Upper lobe of right lung (tissue), 1 donor: ENCODE results near the gene TUBGCP3. TPM values are rescaled to one million over a fixed set of nuclear protein-coding genes. Genes with fewer than 3 reads are reported as not detected.

ENCODE experiments used
- ATAC-seq: fragments of 200-7000 bp; cut with Tn5 transposase; one replicate; pipeline ENCODE4 v1.9.1; 2020; ENCODE audit warnings: mild to moderate bottlenecking, moderate library complexity
- DNase-seq: peaks from one replicate; pipeline ENCODE4 v3.0.0-alpha.2; 2020
- H3K27ac ChIP-seq: fragments of 200-600 bp; one replicate; pipeline ENCODE4 v1.8.0; 2022
- H3K27me3 ChIP-seq: fragments of 200-600 bp; one replicate; pipeline ENCODE4 v1.8.0; 2022; ENCODE audit warnings: mild to moderate bottlenecking
- H3K36me3 ChIP-seq: fragments of 200-600 bp; one replicate; pipeline ENCODE4 v1.8.0; 2022
- H3K4me1 ChIP-seq: fragments of 200-600 bp; one replicate; pipeline ENCODE4 v1.8.0; 2022
- H3K4me3 ChIP-seq: fragments of 200-600 bp; one replicate; pipeline ENCODE4 v1.8.0; 2022; ENCODE audit warnings: mild to moderate bottlenecking
- H3K9me3 ChIP-seq: fragments of 200-600 bp; one replicate; pipeline ENCODE4 v1.8.0; 2022
- intact Hi-C: fragments of 100-400 bp; cut with DNase I; formaldehyde crosslinking; loops from one replicate; pipeline ENCODE4 v1.11.0; 2022
- total RNA-seq: library from RNA; stranded (reverse); fragmentation: NEBNext Ultra II Directional; extraction: Animal tissue kit (Norgen Biotek cat#: 25700); gene quantifications from one replicate; pipeline ENCODE4 v1.2.1, GENCODE V29; 2021
- TF ChIP-seq, protein P1 (sequence below): fragments of 200-600 bp; IDR thresholded peaks from one replicate; pipeline ENCODE4 v1.8.0; 2022; ENCODE audit warnings: antibody characterized with exemption
- donor health status: DM: no; HTN: yes; CAD: no; lungs with severe emphysema.

TUBGCP3 gene
- total RNA-seq, 1 donor from 2014 or later, result 33.9 TPM

DNA sequence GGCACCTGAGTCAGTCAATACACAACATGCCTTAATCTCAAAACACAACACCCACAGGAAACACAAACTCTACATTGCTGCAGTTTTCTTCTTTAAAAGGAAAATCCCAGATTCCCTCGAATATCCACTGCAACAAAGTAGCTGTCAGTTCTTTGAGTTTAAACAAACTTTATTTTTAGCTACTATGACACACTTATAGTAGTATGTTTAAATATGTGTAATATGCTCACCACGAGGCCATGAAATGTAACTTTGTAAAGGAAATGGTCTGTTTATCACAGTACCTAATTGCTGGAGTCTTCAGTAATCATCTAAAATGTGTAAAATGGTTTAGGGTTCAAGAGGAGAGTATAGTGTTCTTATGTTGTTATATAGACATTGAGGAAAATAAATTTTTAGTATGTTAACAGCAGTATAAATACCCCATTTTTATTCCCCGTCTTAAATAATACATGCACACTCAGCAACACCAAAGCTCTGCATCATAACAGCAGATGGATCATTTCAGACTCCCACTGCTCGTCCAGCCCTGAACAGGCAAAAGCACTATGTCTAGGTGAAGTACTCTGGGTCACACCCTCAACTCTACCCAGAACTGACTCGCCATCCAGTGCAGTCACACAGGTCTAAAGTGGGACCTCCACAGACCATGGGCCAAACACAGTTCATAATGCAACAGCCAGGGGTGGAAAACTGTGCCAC, 20.6 kb downstream of the TUBGCP3 start:
- H3K4me3 ChIP-seq, result no peak overlapping the region
- no peaks in the 10 kb centered on the region for H3K27me3 ChIP-seq
- DNase-seq (no peak), ATAC-seq (no peak)
- intact Hi-C loops, result no loop called here
- H3K27ac ChIP-seq, result no peak overlapping the region
- no peaks in the 10 kb centered on the region for H3K9me3 ChIP-seq
- H3K4me1 ChIP-seq, result peaks cover 4% of the 10 kb centered on the region
- TF ChIP-seq, protein P1, sequence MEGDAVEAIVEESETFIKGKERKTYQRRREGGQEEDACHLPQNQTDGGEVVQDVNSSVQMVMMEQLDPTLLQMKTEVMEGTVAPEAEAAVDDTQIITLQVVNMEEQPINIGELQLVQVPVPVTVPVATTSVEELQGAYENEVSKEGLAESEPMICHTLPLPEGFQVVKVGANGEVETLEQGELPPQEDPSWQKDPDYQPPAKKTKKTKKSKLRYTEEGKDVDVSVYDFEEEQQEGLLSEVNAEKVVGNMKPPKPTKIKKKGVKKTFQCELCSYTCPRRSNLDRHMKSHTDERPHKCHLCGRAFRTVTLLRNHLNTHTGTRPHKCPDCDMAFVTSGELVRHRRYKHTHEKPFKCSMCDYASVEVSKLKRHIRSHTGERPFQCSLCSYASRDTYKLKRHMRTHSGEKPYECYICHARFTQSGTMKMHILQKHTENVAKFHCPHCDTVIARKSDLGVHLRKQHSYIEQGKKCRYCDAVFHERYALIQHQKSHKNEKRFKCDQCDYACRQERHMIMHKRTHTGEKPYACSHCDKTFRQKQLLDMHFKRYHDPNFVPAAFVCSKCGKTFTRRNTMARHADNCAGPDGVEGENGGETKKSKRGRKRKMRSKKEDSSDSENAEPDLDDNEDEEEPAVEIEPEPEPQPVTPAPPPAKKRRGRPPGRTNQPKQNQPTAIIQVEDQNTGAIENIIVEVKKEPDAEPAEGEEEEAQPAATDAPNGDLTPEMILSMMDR, result no peak
- peaks cover 52% of the 10 kb centered on the region for H3K36me3 ChIP-seq

- no peaks in the 10 kb centered on the region for H3K9me3 ChIP-seq
- H3K27me3 ChIP-seq, result no peaks in the 10 kb centered on the region
- ATAC-seq (no peak), DNase-seq (no peak)
- intact Hi-C loops, result no loop called here
- no peak overlapping the region for H3K27ac ChIP-seq
- TF ChIP-seq, protein P1, result no peak
- peaks cover 52% of the 10 kb centered on the region for H3K36me3 ChIP-seq
- H3K4me1 ChIP-seq, result no peaks in the 10 kb centered on the region
- no peak overlapping the region for H3K4me3 ChIP-seq
Measured at GRCh38 chr13:112562786-112563383, 25.1 kb downstream of the TUBGCP3 start.

GRCh38 chr13:112562254-112562653, 25.7 kb downstream of the TUBGCP3 start:
- Histone ChIP-seq H3K27ac (no peak overlapping the region), H3K36me3 (peaks cover 52% of the 10 kb centered on the region), H3K27me3 (no peaks in the 10 kb centered on the region), H3K4me3 (no peak overlapping the region), H3K9me3 (no peaks in the 10 kb centered on the region), H3K4me1 (no peaks in the 10 kb centered on the region)
- no peak for ATAC-seq
- intact Hi-C loops, result no loop called here
- DNase-seq, result no peak
- TF ChIP-seq, protein P1, result no peak

- H3K9me3 ChIP-seq, result no peaks in the 10 kb centered on the region
- TF ChIP-seq, protein P1, result no peak
- H3K4me3 ChIP-seq, result no peak overlapping the region
- peaks cover 52% of the 10 kb centered on the region for H3K36me3 ChIP-seq
- DNase-seq, result no peak
- no peak overlapping the region for H3K27ac ChIP-seq
- no peaks in the 10 kb centered on the region for H3K4me1 ChIP-seq
- H3K27me3 ChIP-seq, result no peaks in the 10 kb centered on the region
- ATAC-seq, result no peak
- intact Hi-C loops, result no loop called here
Measured at GRCh38 chr13:112561478-112561877, 26.5 kb downstream of the TUBGCP3 start.

DNA sequence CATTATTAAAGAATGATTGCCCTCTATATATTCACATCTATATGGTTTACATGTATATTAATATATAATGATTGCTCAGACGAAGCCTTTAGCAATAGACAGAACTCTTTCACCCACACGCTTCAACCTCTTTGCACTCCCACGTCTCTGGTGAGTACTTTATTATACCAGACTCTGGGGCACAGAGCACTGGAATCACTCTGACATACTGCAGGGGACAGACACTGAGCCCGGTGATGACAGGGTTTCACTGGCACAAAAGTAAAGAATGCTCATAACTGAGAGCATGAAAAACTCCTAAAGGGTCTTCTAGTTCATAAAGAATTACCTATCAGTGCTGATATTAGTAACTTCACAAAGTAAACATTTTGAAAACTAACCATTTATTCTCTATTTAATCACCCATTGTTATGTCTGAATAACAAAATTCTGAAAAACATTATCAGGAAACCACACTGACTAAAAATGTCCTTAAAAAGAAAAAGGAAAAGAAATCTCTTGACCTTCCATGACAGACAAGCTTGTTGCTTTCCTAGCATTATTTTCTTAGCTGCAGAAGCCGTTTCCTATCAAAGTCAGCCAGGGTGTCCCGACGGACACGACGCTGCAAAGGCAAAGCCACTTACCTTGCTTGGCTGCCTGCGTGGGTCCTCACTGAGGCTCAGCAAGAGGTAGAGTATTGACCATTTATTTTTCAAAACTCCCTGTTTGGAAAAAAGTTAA, 29.1 kb downstream of the TUBGCP3 start:
- Histone ChIP-seq H3K36me3 (peaks cover 59% of the 10 kb centered on the region), H3K27ac (no peak overlapping the region), H3K4me1 (no peaks in the 10 kb centered on the region), H3K9me3 (no peaks in the 10 kb centered on the region), H3K27me3 (no peaks in the 10 kb centered on the region), H3K4me3 (no peak overlapping the region)
- ATAC-seq, result no peak
- TF ChIP-seq, protein P1, result no peak
- no peak for DNase-seq
- intact Hi-C loops, result no loop called here
